ENCODE measurements around the gene METTL6.
"Not testable (repeated sequence)": the region's sequence is repeated elsewhere in the genome, so short reads cannot be mapped to it uniquely, and the experiment has no call there.

METTL6 gene, protein sequence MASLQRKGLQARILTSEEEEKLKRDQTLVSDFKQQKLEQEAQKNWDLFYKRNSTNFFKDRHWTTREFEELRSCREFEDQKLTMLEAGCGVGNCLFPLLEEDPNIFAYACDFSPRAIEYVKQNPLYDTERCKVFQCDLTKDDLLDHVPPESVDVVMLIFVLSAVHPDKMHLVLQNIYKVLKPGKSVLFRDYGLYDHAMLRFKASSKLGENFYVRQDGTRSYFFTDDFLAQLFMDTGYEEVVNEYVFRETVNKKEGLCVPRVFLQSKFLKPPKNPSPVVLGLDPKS

DNA sequence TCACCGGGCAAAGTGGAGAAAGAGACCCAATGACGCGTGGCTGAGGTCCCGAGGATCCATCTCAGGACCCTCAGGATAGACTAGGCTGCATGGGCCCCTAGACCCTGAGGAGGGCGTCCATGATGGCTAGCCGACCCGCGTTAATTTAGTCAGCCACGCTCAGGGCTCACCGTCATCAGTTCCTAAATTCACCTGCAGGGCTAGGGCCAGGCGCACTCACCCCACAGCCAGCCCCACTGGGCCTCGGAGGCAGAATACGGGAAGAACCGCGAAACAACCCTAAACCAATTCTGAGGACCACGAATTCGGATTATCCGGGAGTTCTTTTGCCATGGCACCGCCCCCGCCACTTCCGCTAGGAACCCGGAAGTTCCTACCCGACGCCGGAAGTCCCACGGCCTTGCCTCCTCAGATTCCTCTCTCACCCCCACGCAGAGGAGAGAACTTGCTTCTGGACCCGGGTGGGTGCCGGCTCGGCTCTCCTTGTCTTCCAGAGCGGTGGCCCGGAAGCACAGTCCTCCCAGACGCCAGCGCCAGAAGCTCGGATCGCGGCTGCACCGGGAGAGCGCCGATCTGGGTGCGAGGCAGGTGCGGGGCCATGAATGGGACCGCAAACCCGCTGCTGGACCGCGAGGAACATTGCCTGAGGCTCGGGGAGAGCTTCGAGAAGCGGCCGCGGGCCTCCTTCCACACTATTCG, at the start of gene METTL6, which contains the start of gene EAF1:
Gene METTL6, minus strand, starts transcription at position 363 of the 699 bp plus-strand sequence. CDS start 1,033 bp downstream, outside the sequence.
Gene EAF1, plus strand, starts transcription at position 417 of the 699 bp plus-strand sequence. Its CDS starts 182 bp downstream, at position 599.
- DNase-seq = peak; percentile 80

DNA sequence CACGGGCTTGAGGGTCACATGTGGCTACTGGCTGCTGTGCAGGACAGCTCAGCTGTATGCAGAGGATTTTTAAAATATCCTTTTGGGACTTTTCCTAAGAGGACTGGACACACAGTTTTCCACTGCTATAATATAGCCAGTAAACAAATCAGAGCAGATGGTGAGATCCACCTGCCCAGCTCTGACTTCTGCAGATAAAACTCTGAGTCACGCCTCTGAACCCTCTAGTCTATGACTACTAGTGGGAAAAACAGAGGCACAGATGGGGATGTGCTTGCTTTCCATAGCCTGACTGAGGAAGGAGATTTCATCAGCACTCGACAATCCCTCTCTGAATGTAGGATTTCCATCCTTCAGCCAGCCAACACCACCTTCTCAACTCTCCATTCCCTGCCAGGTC, 49.0 kb upstream of the METTL6 start:
- no peak for DNase-seq

DNA sequence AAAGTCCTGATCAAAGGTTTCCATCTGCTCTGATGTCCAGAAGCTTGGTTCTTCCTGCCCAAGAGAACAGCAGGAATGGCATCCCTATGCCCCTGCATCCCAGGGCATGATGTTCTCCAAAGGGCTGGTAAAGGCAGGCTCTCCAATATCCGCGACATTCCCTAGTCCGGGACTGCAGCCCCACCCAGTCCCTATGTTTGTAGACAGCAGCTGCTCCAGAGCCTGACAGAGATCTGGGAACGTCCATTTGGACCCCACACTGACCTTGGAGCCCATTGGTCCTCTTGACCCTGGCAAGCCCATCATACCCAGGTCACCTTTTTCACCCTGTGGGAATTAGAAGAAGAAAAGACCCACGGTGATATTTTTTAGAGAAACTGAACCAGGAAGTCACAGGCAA, 47.8 kb upstream of the METTL6 start:
- no peak for DNase-seq

DNA sequence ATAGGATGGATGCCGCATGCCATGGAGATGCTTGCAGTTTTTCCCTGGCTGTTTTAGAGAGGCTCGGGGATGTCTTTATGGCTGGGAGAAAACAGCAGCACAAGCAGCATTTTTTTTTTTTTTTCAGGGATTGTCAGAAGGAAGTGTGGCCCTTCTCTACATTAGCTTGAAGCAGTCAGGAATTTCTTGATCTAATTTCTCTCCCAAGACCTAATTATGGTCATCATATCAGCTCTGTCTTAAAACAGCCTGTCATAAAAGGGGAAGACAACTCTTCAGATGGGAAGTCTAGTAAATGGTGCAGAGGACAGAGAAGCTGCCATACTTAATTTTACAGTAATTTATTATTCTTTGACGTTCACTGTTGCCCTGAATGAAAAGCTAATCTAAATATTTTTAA, 44.5 kb upstream of the METTL6 start:
- no peak for DNase-seq

DNA sequence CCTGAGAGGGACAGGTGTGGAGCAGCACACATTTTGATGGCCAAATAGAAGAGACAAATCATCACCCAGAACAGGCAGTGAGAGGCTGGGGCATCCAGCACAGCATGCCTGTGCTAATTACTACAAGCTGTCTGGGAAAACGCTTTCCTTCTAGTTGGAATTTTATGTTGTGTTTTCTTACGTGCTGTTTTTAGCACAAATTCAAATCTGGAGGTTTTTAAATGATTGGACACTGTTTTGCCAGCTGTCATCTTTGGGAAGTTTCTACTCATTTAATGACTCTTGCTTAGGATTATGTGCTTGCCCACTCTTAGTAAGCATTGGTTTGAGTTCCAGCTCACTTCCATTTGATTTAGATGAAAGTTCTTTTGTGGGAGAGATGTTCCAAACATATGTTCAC, 43.5 kb upstream of the METTL6 start:
- no peak for DNase-seq

DNA sequence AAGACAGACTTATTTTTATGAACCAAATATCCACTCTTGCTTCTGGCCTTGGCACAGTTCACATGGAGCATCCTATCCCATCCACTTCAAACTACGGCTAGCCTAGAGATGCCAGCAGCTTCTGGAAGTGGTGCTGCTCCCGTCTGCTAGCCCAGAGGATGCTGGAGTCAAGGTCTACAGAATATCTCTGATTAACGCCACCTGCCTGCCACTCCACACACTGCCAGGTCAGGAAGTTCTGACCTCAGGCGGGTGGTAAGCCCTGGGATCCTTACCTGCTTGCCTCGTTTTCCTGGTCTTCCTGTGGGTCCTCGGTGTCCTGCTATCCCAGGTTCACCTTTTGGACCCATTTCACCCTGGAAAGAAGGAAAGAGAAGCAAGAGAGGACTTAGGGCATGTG, 42.9 kb upstream of the METTL6 start:
- DNase-seq = no peak

DNA sequence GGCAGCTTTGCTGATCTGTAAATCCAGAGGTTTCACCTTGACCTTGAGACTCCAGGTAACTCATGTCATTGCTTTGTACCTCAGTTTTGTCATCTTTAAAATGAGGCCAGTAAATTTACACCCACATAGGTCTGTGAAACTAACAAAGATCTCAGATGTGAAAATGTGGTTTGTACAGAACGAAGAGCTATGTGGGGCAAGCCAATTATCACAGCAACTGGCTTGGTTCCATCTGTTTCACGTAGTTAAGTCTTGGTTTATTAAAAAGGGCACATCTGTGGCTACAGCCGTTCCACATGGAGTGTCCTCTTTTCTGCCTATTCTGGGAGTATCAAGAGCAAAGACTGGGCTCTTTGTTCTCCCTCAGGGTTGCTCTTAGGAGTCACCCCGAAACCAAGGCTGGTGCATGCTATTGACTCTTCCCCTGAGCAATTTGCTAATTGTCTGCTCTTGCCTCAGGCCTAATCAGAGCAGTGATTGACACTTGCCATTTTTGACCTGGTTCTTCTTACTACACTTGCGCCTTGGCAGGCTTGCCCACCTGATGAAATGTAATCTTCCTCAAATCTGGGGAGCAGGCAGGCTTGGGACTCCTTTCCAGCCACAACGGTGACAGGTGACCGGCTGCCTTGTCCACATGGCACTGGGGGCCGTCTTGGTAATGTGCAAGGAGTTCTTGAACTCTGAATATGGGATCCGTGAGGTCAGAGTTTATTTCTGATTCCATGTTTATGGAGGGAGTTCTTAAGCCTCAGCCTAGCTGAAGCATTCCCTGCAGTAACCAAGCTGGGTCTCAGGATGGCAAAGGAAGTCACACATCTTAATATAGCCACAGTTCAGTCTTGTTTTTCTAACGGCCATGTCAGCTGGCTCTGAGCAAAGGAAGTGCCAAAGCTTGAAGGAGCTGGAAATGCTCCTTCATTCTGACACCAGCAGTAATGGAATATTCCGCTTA, 40.2 kb upstream of the METTL6 start:
- DNase-seq = no peak

DNA sequence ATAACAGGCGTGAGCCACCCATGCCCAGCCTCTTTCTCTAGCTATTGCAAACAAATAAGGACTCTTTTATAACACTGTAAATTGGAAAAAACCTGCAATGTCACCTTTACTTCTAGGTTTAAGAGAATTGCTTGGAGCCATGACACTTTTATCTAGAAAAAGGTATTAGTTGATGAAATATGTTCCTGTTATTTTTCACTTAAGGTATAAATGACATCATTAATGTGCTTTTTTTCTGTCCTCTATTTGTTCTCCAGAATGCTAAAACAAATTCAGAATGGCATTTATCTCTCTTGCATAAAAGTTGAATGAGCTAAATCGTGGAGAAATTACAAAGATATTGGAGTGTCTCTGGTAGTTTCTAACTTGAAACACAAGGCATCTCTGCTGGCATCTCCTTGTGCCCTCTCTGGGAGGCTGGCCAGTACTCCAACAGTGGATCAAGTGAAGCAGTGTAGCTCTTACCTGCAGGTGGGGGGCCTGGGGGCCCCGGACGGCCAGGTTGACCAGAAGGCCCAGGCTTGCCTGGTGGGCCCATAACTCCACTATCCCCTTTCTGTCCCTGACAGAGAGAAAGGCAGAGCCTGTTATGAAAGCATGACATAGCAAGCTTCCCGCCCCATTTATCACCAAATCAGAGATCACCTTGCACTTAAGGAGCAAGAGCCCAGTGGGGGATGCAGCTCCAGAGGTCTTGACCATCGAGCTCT, 38.7 kb upstream of the METTL6 start:
- DNase-seq = no peak

DNA sequence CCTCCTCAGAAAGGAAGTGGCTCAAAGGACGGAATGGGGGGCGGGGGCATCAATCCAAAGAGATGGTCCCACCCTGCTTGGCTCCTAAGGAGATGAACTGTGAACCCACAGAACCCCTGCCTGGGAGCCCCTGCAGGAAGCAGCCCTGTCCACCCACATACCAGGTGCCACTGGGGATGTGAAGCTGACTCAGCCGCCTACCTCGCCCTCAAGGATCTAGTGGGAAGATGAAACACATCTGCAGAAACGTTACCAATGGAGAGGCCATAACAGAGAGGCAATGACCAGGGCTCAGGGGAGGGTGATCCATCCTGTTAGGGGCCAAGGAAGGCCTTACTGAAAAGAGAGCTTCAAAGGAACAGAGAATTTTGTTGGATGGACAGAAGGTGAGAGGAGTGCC, 35.1 kb upstream of the METTL6 start:
- DNase-seq = no peak

DNA sequence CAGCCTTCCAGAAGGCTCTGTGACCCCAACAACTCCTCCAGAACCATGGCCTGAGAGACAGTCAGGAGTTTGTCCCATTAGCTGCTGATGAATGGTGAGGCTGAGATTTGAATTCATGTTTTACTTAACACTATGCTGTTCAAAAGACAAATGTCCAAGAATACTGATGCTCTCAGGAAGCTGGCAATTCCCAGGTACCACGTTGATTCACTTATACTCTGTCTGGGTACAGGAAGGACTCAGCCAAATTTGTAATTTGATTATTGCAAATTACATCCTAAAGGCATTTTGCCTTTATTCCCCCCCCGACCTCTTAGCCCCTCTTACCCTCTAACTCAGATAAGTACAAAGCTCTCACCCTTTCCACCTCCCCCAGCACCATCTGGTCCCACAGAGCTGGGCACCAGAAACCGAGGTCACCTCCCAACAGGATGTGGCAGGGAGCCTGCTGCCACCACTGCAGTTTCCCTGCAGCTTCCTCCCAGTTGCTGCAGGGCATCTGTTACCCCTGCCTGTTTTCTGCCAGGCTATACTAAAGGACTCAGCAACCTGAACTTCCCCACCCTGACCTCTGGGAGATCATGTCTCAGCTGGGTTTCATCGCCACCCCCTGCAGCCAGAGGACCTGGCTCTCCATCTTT, 33.7 kb upstream of the METTL6 start:
- no peak for DNase-seq

DNA sequence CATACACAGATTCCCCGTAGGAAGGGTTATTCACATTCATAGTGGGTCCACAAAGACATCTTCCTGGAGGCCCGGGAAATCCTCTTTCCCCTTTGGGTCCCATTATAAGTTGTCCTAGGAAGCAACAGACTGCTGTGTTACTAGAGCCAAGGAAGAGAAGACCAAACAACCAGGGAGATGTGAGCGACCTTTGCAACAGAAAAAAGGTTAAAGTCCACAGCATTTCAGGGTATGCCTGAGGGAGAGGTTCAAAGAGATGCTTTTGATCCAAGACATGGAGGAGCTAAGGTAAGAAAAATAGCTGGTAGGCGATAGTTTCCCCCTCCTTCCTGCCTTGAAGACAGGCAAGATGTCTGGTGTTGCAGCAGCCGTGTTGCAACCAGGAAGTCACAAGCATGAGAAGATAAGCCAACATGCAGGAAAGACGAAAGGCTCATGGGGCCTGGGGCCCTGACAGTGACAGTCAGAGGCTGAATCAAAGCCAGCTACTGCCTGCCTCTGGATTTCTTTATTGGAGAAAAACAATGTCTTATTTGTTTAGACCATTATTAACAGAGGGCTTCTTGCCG, 31.0 kb upstream of the METTL6 start:
- no peak for DNase-seq

DNA sequence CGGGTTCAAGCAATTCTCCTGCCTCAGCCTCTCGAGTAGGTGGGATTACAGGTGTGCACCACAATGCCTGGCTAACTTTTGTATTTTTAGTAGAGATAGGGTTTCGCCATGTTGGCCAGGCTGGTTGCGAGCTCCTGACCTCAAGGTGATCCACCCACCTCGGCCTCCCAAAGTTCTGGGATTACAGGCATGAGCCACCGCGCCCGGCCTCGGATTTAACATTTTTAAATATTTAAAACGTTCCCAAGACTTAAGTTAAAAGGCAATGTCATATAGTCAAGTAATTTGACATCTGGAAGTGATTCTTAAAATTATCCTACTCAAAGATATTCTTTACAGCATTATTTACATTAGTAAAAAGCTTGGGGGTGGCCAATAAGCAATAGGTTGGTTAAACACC, 29.6 kb upstream of the METTL6 start:
- DNase-seq = not testable (repeated sequence)

DNA sequence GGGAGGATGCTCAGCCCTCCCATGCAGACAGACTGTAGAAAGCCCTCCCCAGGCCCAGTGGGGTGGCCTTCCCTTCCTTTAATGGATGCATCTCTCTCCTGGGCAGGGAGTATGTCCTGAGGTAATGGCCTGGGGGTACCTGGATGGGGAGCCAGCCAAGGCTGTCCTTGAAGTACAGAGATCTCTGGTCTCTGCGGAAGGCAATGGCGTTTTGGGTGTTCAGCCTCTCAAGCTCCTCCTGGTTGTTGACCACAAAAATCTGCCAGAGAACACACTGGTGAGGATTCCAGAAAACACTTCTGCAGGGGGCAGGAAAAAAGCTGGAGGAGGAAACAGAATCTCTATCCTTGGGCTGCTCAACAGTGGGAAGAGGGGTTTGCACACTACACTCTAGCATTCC, 29.0 kb upstream of the METTL6 start:
- no peak for DNase-seq

DNA sequence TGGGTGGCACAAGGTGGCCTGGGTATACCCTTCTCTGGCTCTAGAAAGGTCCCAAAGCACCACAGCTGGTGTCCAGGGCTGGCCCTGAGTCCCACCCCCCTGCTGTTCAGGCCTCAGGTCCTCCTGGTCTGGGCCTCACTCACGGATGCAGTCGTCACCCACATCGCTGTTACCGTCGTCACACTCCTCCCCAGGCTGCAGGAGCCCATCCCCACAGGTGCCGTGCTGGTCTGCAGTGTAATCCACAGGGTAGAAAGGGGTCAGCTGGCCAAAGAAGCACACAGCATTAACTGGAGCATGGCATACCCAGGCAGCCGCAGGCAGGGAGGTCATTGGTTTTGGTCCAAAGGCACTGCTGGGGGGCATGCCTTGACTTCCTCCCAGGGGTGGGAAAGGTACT, 28.4 kb upstream of the METTL6 start:
- no peak for DNase-seq

DNA sequence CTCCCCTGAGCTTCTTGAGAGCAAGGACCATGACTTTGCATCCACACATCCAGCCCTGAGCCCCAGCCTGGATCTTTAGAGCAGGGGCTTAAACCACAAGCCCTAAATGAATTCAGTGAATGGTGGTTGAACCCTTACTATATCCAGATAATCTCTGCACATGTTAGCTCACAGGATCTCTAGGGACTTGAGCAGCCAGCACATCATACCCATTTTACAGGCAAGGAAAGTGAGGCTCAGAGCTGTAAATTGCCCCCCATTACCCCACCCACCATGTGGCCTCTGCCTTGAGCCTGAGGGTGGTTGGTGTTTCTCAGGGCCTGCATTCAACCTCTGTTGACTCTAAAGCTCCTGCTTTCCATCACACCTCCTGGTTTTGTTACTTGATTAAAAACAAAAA, 27.6 kb upstream of the METTL6 start:
- DNase-seq = no peak

DNA sequence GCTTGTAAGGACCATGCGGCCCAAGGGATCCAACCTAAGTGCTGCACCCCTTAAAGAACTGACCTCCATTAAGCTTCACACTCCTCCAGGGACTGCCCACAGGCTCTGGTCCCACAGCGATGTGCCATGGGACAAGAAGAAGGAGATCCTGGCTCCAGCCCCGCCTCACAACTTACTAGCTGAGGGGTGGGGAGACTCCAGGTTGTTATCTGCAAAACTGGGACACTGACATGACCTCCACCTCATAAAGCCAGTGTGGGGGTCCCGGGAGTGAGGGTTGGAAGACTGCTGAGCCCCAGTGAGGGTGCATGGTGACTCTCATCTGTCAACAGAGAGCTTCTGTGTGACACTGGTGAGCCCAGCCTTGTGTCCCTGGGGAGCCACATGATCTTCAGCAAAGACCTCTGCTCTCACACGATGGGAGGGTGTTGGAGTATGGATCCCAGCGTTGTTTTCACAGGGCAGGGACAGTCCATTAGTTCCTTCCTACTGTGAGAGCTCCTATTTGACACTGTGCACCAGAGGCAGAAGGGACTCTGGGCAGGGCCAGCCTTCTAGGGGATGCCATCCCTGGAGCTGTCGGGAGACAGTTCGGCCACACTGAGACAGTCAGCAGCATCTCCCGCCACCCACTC, 26.8 kb upstream of the METTL6 start:
- no peak for DNase-seq

DNA sequence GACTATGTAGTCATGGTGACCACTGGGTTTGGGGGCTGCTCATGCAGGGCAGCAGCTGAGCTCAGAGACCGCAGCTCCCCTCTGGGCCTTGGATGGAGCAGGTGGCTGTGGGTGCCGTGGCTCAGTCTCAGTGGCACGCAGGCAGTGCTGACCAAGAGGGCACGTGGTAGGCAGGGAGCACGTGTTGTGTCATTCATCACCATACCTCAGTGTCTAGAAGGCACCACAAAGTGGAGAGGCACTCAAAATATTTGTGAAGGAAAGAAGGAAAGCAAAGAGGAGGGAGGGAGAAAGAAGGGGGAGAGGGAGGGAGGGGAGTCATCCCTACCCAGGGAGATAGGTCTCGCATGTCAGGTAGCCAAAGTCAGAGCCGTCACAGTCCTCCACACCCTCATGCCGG, 26.2 kb upstream of the METTL6 start:
- no peak for DNase-seq

DNA sequence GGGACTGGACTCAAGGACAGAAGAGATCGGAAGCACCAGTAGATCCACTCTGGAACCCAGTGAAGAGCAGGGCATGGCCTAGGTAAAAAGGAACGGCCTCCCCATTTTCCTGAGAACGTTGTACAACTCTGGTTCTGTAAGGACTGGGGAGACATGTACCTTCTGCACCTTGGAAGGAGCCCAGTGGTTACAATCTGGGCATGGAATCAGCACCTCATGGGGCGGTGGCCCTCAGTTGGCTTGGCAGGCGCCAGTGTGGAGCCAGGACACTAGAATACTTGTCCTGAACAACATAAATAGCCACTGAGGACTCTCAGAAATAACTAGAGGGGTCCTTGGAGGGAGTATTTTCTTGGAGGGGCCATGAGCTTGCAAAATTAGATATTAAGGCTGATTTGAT, 25.6 kb upstream of the METTL6 start:
- no peak for DNase-seq

DNA sequence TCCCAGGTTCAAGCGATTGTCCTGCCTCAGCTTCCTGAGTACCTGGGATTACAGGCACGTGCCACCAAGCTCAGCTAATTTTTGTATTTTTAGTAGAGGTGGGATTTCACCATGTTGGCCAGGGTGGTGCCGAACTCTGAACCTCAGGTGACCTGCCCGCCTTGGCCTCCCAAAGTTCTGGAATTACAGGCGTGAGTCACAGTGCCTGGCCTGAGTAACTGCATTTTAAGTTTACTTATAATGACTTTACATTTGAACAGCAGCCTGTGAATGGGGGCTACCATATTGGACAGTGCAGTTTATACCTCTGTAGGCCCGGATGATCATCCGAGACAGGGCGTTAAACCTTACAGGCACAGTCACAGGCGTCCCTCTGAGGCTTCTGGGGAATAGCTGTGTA, 24.8 kb upstream of the METTL6 start:
- DNase-seq = no peak

DNA sequence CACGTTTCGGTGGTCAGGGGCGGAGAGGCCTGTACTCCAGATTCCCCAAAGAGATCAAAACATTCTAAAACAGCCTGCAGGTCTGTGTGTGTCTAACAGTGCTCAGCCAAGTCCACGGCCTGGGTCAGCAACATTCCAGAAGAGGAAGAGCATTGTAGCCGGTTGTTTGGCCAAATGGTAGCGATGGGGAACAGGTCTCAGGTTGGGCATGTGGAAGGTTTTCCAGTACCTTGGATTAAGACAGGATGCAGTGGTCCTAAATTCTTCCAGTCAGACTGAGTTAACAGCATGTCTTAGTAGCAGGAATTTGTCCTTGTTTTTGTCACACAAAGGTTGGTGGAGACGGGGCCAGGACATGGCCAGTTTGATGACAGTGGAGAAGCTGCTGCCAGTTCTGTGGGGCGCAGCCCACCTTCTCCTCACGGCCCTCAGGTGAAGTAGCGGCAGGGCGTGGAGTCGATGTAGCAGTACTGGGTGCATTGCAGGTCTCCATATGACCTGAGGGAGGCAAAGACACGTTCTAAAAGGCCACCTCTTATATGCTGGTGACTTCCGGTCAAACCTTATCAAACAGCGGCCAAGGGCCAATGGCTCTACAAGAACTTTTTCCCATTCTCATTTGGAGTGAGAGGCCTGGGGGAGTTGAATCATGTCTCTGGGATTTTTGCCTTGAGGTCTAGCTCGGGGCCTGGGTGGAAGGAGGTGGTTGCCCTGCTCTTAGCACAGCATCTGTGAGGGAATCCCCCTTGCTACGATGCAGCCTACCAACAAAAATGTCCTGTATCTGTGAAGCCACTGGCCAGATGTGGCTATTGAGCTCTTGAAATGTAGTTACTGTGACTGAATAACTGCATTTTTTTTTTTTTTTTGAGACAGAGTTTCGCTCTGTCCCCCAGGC, 24.1 kb upstream of the METTL6 start:
- DNase-seq = no peak

Measured in NCI-H1092 (cell line).